H9 (cell line): ENCODE data around the gene TICRR. TPM values are rescaled to one million over a fixed set of nuclear protein-coding genes. Genes with fewer than 3 reads are reported as not detected.
A peak's percentile ranks its signal among the peaks of the same experiment; 100 is the strongest.

Experiments
- DNase-seq: peaks from one replicate; pipeline ENCODE4 v3.0.0-alpha.2; 2017
- H2AFZ ChIP-seq: one replicate; pipeline ENCODE4 v1.6.1; 2013; ENCODE audit warnings: mild to moderate bottlenecking, low read length, control low read depth, moderate library complexity
- H2AK5ac ChIP-seq: 2 replicates; pipeline ENCODE4 v1.6.1; 2013; ENCODE audit warnings: low read length, control low read depth, mixed read lengths; ENCODE audit not compliant: insufficient read length
- H2BK120ac ChIP-seq: one replicate; pipeline ENCODE4 v1.6.1; 2013; ENCODE audit warnings: low read depth, mild to moderate bottlenecking, low read length, control low read depth, inconsistent platforms; ENCODE audit not compliant: poor library complexity, severe bottlenecking
- H2BK12ac ChIP-seq: 2 replicates; pipeline ENCODE4 v1.6.1; 2013; ENCODE audit warnings: low read length, control low read depth, mixed read lengths, low read depth; ENCODE audit not compliant: insufficient read length
- H2BK15ac ChIP-seq: 2 replicates; pipeline ENCODE4 v1.6.1; 2013; ENCODE audit warnings: low read depth, low read length, control low read depth
- H2BK20ac ChIP-seq: one replicate; pipeline ENCODE4 v1.6.1; 2013; ENCODE audit warnings: low read depth, mild to moderate bottlenecking, low read length, control low read depth, inconsistent platforms; ENCODE audit not compliant: poor library complexity, severe bottlenecking
- H2BK5ac ChIP-seq: 2 replicates; pipeline ENCODE4 v1.6.1; 2013; ENCODE audit warnings: low read length, control low read depth, mixed read lengths; ENCODE audit not compliant: insufficient read length
- H3K14ac ChIP-seq: 2 replicates; pipeline ENCODE4 v1.6.1; 2013; ENCODE audit warnings: low read length, control low read depth; ENCODE audit not compliant: insufficient read depth
- H3K18ac ChIP-seq: 2 replicates; pipeline ENCODE4 v1.6.1; 2013; ENCODE audit warnings: low read depth, mild to moderate bottlenecking, mixed read lengths, low read length, control low read depth; ENCODE audit not compliant: insufficient read length
- H3K23ac ChIP-seq: 2 replicates; pipeline ENCODE4 v1.6.1; 2013; ENCODE audit warnings: low read length, control low read depth, mixed read lengths, low read depth; ENCODE audit not compliant: insufficient read length
- H3K23me2 ChIP-seq: 2 replicates; pipeline ENCODE4 v1.6.1; 2013; ENCODE audit warnings: low read depth, mild to moderate bottlenecking, mixed read lengths, low read length, control low read depth; ENCODE audit not compliant: insufficient read length, poor library complexity, severe bottlenecking
- H3K27ac ChIP-seq: 2 replicates; pipeline ENCODE4 v1.5.1; 2013; ENCODE audit warnings: low read length, control low read depth, mixed read lengths, low read depth; ENCODE audit not compliant: insufficient read length
- H3K27me3 ChIP-seq: 2 replicates; pipeline ENCODE4 v1.6.1; 2013; ENCODE audit warnings: low read length, control low read depth, inconsistent platforms; ENCODE audit not compliant: insufficient read depth
- H3K4ac ChIP-seq: 2 replicates; pipeline ENCODE4 v1.6.1; 2013; ENCODE audit warnings: low read depth, mild to moderate bottlenecking, control low read depth, inconsistent platforms, low read length, moderate library complexity
- H3K4me1 ChIP-seq: 2 replicates; pipeline ENCODE4 v1.6.1; 2013; ENCODE audit warnings: low read length, control low read depth, inconsistent platforms; ENCODE audit not compliant: insufficient read depth
- H3K4me2 ChIP-seq: 2 replicates; pipeline ENCODE4 v1.6.1; 2013; ENCODE audit warnings: low read length, control low read depth, mixed read lengths; ENCODE audit not compliant: insufficient read length, insufficient read depth
- H3K56ac ChIP-seq: 2 replicates; pipeline ENCODE4 v1.6.1; 2013; ENCODE audit warnings: low read depth, mild to moderate bottlenecking, mixed read lengths, low read length, control low read depth; ENCODE audit not compliant: insufficient read length
- H3K79me1 ChIP-seq: 2 replicates; pipeline ENCODE4 v1.6.1; 2013; ENCODE audit warnings: low read depth, mild to moderate bottlenecking, moderate library complexity, low read length, control low read depth, inconsistent platforms; ENCODE audit not compliant: insufficient read depth, poor library complexity, severe bottlenecking
- H3K79me2 ChIP-seq: 2 replicates; pipeline ENCODE4 v1.6.1; 2013; ENCODE audit warnings: low read length, control low read depth, inconsistent platforms; ENCODE audit not compliant: insufficient read depth
- H3K9ac ChIP-seq: 2 replicates; pipeline ENCODE4 v1.6.1; 2013; ENCODE audit warnings: low read length, control low read depth, mixed read lengths; ENCODE audit not compliant: insufficient read length; ENCODE audit errors: extremely low read depth
- H3K9me3 ChIP-seq: one replicate; pipeline ENCODE4 v1.6.1; 2013; ENCODE audit warnings: low read depth, low read length, inconsistent platforms; ENCODE audit not compliant: control insufficient read depth
- H3T11ph ChIP-seq: one replicate; pipeline ENCODE4 v1.6.1; 2013; ENCODE audit warnings: mild to moderate bottlenecking, low read length, control low read depth, inconsistent platforms
- H4K20me1 ChIP-seq: one replicate; pipeline ENCODE4 v1.6.1; 2013; ENCODE audit not compliant: control insufficient read depth, insufficient read length, insufficient read depth
- H4K5ac ChIP-seq: 2 replicates; pipeline ENCODE4 v1.6.1; 2013; ENCODE audit warnings: low read depth, mild to moderate bottlenecking, mixed read lengths, low read length, control low read depth; ENCODE audit not compliant: insufficient read length
- H4K8ac ChIP-seq: replicated peaks from 2 replicates; pipeline ENCODE4 v1.6.1; 2013; ENCODE audit warnings: low read length, control low read depth, mixed read lengths, low read depth; ENCODE audit not compliant: insufficient read length
- H4K91ac ChIP-seq: 2 replicates; pipeline ENCODE4 v1.6.1; 2013; ENCODE audit warnings: low read depth, mild to moderate bottlenecking, moderate library complexity, mixed read lengths, low read length, control low read depth; ENCODE audit not compliant: insufficient read length
- H3K27ac Mint-ChIP-seq, 3 experiments: 2 replicates in 2 of 3; 3 replicates in 1 of 3; pipeline ENCODE4 v1.8.0; 2020 to 2021; ENCODE audit warnings: mixed read lengths in 3 of 3, mild to moderate bottlenecking in 1 of 3, moderate library complexity in 1 of 3
- H3K27me3 Mint-ChIP-seq: 2 replicates; pipeline ENCODE4 v1.8.0; 2021; ENCODE audit warnings: low read depth, mild to moderate bottlenecking, moderate library complexity, mixed read lengths
- H3K36me3 Mint-ChIP-seq, 3 experiments: 2 replicates in 2 of 3; 3 replicates in 1 of 3; pipeline ENCODE4 v1.8.0; 2020 to 2021; ENCODE audit warnings: low read depth in 3 of 3, mixed read lengths in 3 of 3; ENCODE audit not compliant: insufficient read depth in 1 of 3
- H3K4me1 Mint-ChIP-seq, 2 experiments: 2 replicates each; pipeline ENCODE4 v1.8.0; 2020; ENCODE audit warnings: mixed read lengths in 2 of 2
- H3K4me3 Mint-ChIP-seq, 2 experiments: 2 replicates in 1 of 2; 3 replicates in 1 of 2; pipeline ENCODE4 v1.8.0; 2020 to 2021; ENCODE audit warnings: mild to moderate bottlenecking in 2 of 2, mixed read lengths in 2 of 2, moderate library complexity in 1 of 2
- H3K9me3 Mint-ChIP-seq, 2 experiments: 2 replicates in 1 of 2; 3 replicates in 1 of 2; pipeline ENCODE4 v1.8.0; 2020; ENCODE audit warnings: mild to moderate bottlenecking in 2 of 2, mixed read lengths in 2 of 2, moderate library complexity in 1 of 2
- CTCF ChIP-seq: fragments of 200-600 bp; sonication (generic); conservative IDR thresholded peaks from 3 replicates; pipeline ENCODE4 v1.8.0; 2021; ENCODE audit warnings: antibody characterized with exemption, mild to moderate bottlenecking
- WGBS: extraction: QIAGEN DNeasy Blood & Tissue Kit; methylation state at CpG from one replicate; pipeline ENCODE4 v1.1.7; 2013; ENCODE audit warnings: missing lambda C conversion rate, low lambda C conversion rate, mixed read lengths; ENCODE audit not compliant: insufficient read length; ENCODE audit errors: extremely low coverage; 5-methylcytosine and 5-hydroxymethylcytosine counted together
- total RNA-seq: library from RNA; stranded (reverse); gene quantifications from 2 replicates; pipeline ENCODE4 v1.2.1, GENCODE V29; 2021

TICRR gene
- total RNA-seq, 1 experiment from 2014 or later, result 26.0 TPM

GRCh38 chr15:89566621-89567294 lies 8.5 kb upstream of the TICRR start:
- H4K8ac ChIP-seq, result no peak overlapping the region
- no peak overlapping the region for H3K9ac ChIP-seq
- no peaks in the 10 kb centered on the region for H3K79me1 ChIP-seq
- no peak for DNase-seq
- no peaks in the 10 kb centered on the region for H3K9me3 ChIP-seq
- peaks cover 0 to 2% of the 10 kb centered on the region in 2 experiments; a peak in 2 of 4 replicates for H3K4me1 Mint-ChIP-seq
- H3K27me3 Mint-ChIP-seq, result peaks cover 5% of the 10 kb centered on the region
- H2BK20ac ChIP-seq, result no peak overlapping the region
- H3K4me1 ChIP-seq, result no peaks in the 10 kb centered on the region
- no peak overlapping the region for H3K23ac ChIP-seq
- no peak for TF ChIP-seq CTCF
- H3K18ac ChIP-seq, result no peak overlapping the region
- H3K9me3 Mint-ChIP-seq, result peaks cover 3 to 13% of the 10 kb centered on the region in 2 experiments; a peak in 3 of 5 replicates
- no peak overlapping the region for H3K14ac ChIP-seq
- H2BK12ac ChIP-seq, result no peak overlapping the region
- no peak overlapping the region for H2AFZ ChIP-seq
- H3K36me3 Mint-ChIP-seq, result peaks cover 0 to 4% (median 0%) of the 10 kb centered on the region in 3 experiments; a peak in 1 of 7 replicates
- H4K5ac ChIP-seq, result no peak overlapping the region
- H3K4me3 Mint-ChIP-seq, result no peak overlapping the region
- H3K79me2 ChIP-seq, result no peaks in the 10 kb centered on the region
- no peaks in the 10 kb centered on the region for H3K23me2 ChIP-seq
- no peak overlapping the region for H3K56ac ChIP-seq
- H3K27me3 ChIP-seq, result no peaks in the 10 kb centered on the region
- no peak overlapping the region for H3K4me2 ChIP-seq
- H3K27ac ChIP-seq, result no peak overlapping the region
- H3K4ac ChIP-seq, result no peak overlapping the region
- H4K91ac ChIP-seq, result no peak overlapping the region
- H2AK5ac ChIP-seq, result no peak overlapping the region
- H2BK120ac ChIP-seq, result no peak overlapping the region
- H3K27ac Mint-ChIP-seq, result peak overlapping the region in 1 of 3 experiments; percentile 1; a peak in 1 of 7 replicates
- no peak overlapping the region for H3T11ph ChIP-seq
- no CpG with 5 or more reads among the region's 5 CpGs for WGBS
- H2BK15ac ChIP-seq, result no peak overlapping the region
- H2BK5ac ChIP-seq, result no peak overlapping the region
- H4K20me1 ChIP-seq, result no peaks in the 10 kb centered on the region
